ENCODE measurements around the gene PRCC.

GRCh38 chr1:156765666-156766065, 1.7 kb upstream of the PRCC start:
- no peak for TF ChIP-seq POLR2A (IDR thresholded peaks at IDR 0.05; ENCODE audit: low read length)
- TF ChIP-seq CBX8 (IDR thresholded peaks at IDR 0.05): no peak
- TF ChIP-seq EP300 (IDR thresholded peaks at IDR 0.05): no peak
- TF ChIP-seq MAX (IDR thresholded peaks at IDR 0.05): no peak

Measured in A549 (cell line).